ENCODE measurements around the gene SCO2. TPM values are rescaled to one million over a fixed set of nuclear protein-coding genes. Genes with fewer than 3 reads are reported as not detected.

The SCO2 gene
- total RNA-seq, 1 donor from 2014 or later: 2.0 TPM

- no peaks in the 10 kb centered on the region for H3K36me3 Mint-ChIP-seq
- H3K27me3 Mint-ChIP-seq: peaks cover 4% of the 10 kb centered on the region
- H3K4me1 Mint-ChIP-seq (ENCODE audit: unreplicated experiment): no peaks in the 10 kb centered on the region
- TF ChIP-seq CTCF (conservative IDR thresholded peaks at IDR 0.05): no peak
- H3K27ac Mint-ChIP-seq: no peak overlapping the region
- no peaks in the 10 kb centered on the region for H3K9me3 Mint-ChIP-seq
- no peak for DNase-seq (ENCODE audit: extremely low spot score, unreplicated experiment)
- H3K4me3 Mint-ChIP-seq: no peak overlapping the region
Measured at GRCh38 chr22:50548921-50549790, 23.8 kb upstream of the SCO2 start.

- H3K36me3 Mint-ChIP-seq: no peaks in the 10 kb centered on the region
- no peak overlapping the region for H3K4me3 Mint-ChIP-seq
- H3K27ac Mint-ChIP-seq: no peak overlapping the region
- DNase-seq (ENCODE audit: extremely low spot score, unreplicated experiment): no peak
- no peaks in the 10 kb centered on the region for H3K9me3 Mint-ChIP-seq
- no peaks in the 10 kb centered on the region for H3K4me1 Mint-ChIP-seq (ENCODE audit: unreplicated experiment)
- peaks cover 4% of the 10 kb centered on the region for H3K27me3 Mint-ChIP-seq
- TF ChIP-seq CTCF (conservative IDR thresholded peaks at IDR 0.05): no peak
Measured at GRCh38 chr22:50548040-50548920, 22.9 kb upstream of the SCO2 start.

- H3K27ac Mint-ChIP-seq: no peak overlapping the region
- H3K9me3 Mint-ChIP-seq: no peaks in the 10 kb centered on the region
Measured at GRCh38 chr22:50547263-50547985, 22.0 kb upstream of the SCO2 start.

GRCh38 chr22:50546326-50547262 lies 21.2 kb upstream of the SCO2 start:
- peaks cover 8% of the 10 kb centered on the region for H3K27me3 Mint-ChIP-seq
- no peak for TF ChIP-seq CTCF (conservative IDR thresholded peaks at IDR 0.05)
- peaks cover 3% of the 10 kb centered on the region for H3K4me1 Mint-ChIP-seq (ENCODE audit: unreplicated experiment)
- no peak overlapping the region for H3K4me3 Mint-ChIP-seq
- H3K27ac Mint-ChIP-seq: no peak overlapping the region
- no peaks in the 10 kb centered on the region for H3K9me3 Mint-ChIP-seq
- no peaks in the 10 kb centered on the region for H3K36me3 Mint-ChIP-seq
- no peak for DNase-seq (ENCODE audit: extremely low spot score, unreplicated experiment)

More at GRCh38 chr22:50547263-50547985, 22.0 kb upstream of the SCO2 start:
- no peak for TF ChIP-seq CTCF (conservative IDR thresholded peaks at IDR 0.05)
- DNase-seq (ENCODE audit: extremely low spot score, unreplicated experiment): no peak
- H3K27me3 Mint-ChIP-seq: peaks cover 6% of the 10 kb centered on the region
- H3K4me1 Mint-ChIP-seq (ENCODE audit: unreplicated experiment): peaks cover 3% of the 10 kb centered on the region
- H3K4me3 Mint-ChIP-seq: no peak overlapping the region
- no peaks in the 10 kb centered on the region for H3K36me3 Mint-ChIP-seq

Data from type B pancreatic cell (in vitro differentiated cells).